GM19023 (cell line): ENCODE data around the gene TRIO.
A peak's percentile ranks its signal among the peaks of the same experiment; 100 is the strongest.

Source experiments
- ATAC-seq: cut with Tn5 transposase; IDR thresholded peaks from one replicate; pipeline ENCODE4 v1.9.1; 2021; ENCODE audit warnings: mild to moderate bottlenecking, moderate library complexity; ENCODE audit not compliant: unreplicated experiment

The TRIO gene

GRCh38 chr5:14240359-14240758 lies 97.2 kb downstream of the TRIO start:
- ATAC-seq = no peak

- no peak for ATAC-seq
These were observed 98.0 kb downstream of the TRIO start for GRCh38 chr5:14241141-14241540.

DNA sequence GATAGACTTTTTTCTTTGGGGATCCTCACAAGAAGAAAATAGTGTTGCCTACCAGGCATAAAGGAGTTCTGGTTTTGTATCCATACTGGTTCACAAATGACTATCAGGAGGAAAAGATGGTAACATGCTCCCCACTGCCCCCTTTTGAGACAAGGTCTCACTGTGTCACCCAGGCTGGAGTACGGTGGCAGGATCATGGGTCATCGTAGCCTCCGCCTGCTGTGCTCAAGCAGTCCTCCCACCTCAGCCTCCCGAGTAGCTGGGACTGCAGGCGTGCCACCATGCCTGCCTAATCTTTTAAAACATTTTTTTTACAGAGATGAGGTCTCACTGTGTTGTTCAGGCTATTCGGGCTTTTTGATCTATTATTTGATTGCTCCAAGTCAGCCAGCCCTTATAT lies 99.3 kb downstream of the TRIO start:
- no peak for ATAC-seq

GRCh38 chr5:14242871-14243383 lies 99.8 kb downstream of the TRIO start:
- ATAC-seq = no peak

DNA sequence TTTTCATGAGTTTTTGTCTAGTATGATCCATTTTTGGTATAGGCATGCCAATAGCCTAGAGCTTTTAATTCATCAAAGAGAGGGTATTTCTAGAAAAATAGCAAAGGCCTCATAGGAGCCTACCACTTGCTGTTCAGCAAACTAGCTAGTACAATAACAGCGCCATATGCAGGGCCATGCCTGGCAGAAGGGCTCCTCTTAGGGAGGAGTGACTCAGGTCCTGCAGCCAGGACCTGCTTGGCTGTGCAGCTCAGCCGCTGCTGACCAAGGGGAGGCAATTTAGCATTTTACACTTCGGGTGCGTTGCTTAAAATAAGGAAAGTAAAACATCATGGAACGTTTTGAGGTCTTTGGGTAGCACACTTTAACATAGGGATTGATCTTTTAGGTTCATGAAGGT lies 100.6 kb downstream of the TRIO start:
- no peak for ATAC-seq

DNA sequence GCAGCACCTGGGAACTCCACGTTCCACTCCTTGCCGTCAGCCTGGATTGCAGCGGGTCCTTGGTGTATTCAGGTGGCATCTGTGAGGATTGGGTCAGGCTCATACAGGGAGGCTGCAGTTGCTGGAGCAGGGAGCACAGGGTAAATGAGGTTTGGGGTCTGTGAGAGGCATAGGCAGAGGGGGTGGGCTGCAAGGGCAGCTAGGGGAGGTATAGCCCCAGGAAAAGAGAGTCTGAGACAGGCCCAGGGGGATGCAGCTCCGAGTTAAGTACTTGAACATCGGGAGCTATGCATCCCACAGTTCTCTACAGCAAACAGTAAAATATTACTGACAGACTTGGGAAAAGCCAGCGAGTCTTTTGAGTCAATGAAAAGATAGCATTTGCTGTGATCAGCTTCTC lies 101.6 kb downstream of the TRIO start:
- no peak for ATAC-seq

GRCh38 chr5:14245132-14245925 lies 102.2 kb downstream of the TRIO start:
- no peak for ATAC-seq

DNA sequence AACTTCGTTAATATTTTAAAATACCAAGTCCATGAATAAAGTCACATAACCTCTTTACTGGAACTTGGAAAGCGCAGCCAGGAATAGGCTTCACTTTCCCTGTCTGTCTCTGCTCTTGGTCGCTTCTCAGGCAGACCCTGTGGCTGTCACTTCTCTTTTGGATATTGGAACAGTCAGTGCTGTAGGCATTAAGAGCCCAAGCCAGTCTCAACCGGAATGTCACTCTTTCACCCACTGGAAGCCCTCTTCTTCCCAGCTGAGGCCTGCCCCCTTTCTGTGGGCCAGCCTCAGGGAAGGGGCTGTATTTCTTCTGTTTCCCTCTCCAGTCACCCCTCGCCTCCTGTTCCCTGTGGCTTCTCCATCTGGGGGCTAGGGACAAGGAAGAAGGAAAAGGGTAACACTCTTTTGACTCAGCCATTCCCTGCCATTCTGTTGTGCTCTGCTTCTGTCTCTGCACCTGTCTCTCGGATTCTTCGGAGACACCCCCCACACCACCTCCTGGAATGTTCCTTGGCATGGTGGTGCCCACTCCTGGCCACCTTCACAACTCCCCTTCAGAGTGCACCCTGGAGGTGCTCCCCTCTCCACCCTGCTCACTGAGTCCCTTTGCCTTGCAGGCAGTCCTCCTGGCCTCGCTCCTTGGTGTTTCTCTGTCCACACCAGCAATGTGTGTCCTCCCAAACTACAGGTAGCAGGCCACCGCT lies 103.4 kb downstream of the TRIO start:
- no peak for ATAC-seq

GRCh38 chr5:14247054-14247386 lies 103.9 kb downstream of the TRIO start:
- ATAC-seq = no peak

DNA sequence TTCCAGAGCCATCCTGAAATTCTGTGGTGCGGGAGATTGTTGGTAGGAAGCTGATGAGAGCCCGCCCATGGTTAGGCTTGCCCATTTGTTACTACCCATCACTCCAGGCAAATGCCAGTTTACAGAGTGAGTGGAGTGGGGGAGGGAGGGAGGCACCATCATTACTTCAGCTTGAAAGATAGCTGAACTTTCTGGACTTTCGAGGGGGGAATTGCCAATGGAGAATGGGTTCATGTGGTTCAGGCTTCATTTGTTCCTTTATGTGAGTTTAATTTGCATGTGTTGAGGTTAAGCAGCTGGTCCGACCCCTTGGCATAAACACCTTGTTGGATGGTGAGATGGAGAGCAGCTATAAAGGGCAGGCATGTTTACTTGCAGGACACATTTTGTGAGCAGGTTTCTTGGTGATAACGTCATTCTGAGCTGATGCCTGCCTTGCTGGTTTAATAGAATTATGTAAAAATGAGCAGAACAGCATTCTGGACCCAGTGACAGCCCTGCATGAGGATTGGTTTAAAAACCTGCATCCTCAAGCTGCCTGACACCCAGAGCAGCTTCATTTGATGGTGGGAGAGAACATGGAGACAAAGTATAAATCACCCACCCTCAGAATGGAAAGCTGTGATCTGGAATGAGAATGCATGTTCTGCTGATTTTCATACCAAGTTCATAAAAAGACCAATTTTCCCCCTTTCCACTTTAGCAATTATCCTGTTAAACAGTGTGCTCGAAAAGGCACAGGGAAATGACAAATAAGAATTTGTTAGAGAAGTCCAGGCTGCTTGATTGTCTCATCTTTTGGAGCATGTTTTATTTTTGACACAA lies 106.3 kb downstream of the TRIO start:
- ATAC-seq = no peak

GRCh38 chr5:14250084-14250695 lies 107.0 kb downstream of the TRIO start:
- peak; percentile 37 for ATAC-seq

- no peak for ATAC-seq
These were observed 107.9 kb downstream of the TRIO start for GRCh38 chr5:14250748-14251701.

DNA sequence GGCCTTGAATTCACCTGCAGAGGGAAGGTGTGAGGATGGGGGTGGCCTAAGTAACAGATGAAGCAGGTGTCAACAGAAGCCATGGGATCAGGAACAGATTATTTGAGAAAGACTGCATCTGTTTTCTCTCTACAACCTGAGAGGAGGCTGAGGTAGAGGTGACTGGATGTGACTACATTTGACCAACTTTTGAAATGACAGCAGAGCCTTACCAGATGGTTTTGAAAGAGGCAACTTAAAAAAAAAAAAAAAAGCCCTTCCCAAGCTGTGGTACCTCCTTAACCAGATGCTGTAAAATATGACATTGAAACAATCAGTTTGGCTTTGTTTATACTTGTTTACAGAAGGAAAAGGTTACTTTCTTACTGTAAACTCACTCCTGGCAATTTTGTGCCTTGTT lies 108.6 kb downstream of the TRIO start:
- ATAC-seq = peak; percentile 27

DNA sequence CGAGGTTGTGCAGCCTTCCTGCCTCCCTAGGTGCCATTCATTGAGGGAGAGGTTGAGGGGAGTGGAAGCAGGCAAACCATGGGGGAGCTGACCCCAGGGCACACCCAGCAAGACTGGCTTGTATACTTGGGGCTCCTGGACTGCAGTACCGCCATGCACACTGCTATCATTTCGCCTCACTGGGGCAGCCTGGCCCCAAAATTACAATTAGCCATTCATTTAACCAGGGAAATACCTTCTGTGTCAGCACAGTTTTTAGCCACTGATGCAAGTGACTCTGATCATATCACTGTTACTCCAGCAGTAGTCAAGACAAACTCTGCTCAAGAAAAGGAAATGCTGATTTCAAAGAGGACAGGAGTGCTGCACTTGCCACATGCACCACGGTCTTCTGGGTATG lies 109.7 kb downstream of the TRIO start:
- no peak for ATAC-seq

- ATAC-seq = no peak
These were observed 111.5 kb downstream of the TRIO start for GRCh38 chr5:14254686-14255085.

DNA sequence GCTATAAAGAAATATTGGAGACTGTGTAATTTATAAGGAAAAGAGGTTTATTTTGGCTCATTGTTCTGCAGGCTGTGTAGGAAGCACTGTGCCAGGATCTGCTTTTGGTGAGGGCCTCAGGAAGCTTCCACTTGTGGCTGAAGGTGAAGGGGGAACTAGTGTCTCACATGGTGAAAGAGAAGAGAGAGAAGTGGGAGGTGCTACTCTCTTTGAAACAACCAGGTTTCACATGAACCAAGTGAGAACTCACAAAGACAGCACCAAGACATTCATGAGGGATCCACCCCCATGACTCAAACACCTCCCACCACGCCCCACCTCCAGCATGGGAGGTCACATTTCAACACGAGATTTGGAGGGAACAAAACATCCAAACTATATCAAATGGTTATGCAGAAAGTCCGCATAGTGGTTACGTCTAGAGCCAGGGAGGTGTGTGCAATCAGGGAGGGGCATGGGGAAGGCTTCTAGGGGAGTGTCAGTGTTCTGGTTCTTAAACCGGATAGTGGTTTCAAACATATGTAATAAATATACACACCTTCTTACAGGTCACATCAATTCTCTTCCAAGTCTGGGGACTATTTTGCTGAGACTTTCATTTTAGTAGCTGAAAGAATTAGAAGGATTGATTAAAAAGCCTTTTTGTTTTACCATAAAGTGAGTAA lies 113.0 kb downstream of the TRIO start:
- no peak for ATAC-seq

DNA sequence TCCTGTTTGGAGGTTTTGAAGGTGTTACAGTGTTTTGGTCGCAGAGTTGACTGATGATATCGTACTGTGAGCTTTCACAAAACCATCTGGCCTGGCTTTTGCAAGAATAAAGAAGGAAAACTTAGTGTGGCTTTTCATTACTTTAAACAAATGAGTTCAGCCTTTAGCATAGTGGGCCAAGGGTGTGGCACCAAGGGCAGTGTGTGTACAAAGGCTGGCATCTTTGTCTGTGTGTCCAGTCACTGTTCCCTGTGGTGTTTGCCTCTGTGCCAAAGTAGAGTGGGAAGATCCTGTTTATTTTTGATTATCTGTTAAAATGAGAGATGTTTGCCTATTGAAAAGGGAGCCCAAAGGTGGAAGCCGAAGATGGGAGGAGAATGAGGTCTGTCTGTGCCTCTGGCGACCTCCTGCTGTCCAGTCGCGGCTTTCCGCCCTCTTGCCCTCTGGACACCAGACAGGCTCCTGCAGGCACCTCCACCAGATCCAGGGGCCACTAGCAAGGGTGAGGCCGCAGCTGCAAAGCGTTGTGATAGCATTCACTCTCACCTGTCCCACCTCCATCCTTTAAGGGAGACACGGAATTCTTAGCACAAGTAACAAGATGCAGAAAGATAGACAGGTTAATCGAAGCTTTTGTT lies 113.7 kb downstream of the TRIO start:
- no peak for ATAC-seq

- peak; percentile 63 for ATAC-seq
These were observed 114.9 kb downstream of the TRIO start for GRCh38 chr5:14257995-14258403.

GRCh38 chr5:14258840-14259239 lies 115.7 kb downstream of the TRIO start:
- ATAC-seq = peak; percentile 39
